Kidney (tissue), 14 donors: ENCODE results near the gene NFE2. TPM values are rescaled to one million over a fixed set of nuclear protein-coding genes. Genes with fewer than 3 reads are reported as not detected.

Experiments used
- DNase-seq, 5 donors: peaks; one replicate each; pipeline ENCODE4 v3.0.0-alpha.2; 2013 to 2020
- FAIRE-seq: peaks from 2 replicates; lab custom pipeline; 2012; peaks lifted over from hg19 to GRCh38; lab: Jason Lieb, UNC
- H3K27ac ChIP-seq, 2 donors: one replicate each; pipeline ENCODE4 v1.7.0; 2013; ENCODE audit warnings: low read depth in 2 of 2, low read length in 2 of 2, inconsistent platforms in 1 of 2
- H3K27me3 ChIP-seq: one replicate; pipeline ENCODE4 v1.7.1; 2013; ENCODE audit warnings: low read length, inconsistent platforms; ENCODE audit not compliant: control insufficient read depth, insufficient read depth
- H3K36me3 ChIP-seq, 3 donors: one replicate each; pipeline versions ENCODE4 v1.7.0 to v1.7.1; 2013; ENCODE audit warnings: low read length in 3 of 3, control low read depth in 1 of 3, inconsistent platforms in 1 of 3; ENCODE audit not compliant: insufficient read depth in 3 of 3, control insufficient read depth in 2 of 3
- H3K4me1 ChIP-seq, 3 donors: one replicate each; pipeline versions ENCODE4 v1.7.0 to v1.7.1; 2013; ENCODE audit warnings: low read length in 3 of 3, inconsistent platforms in 1 of 3, low read depth in 1 of 3; ENCODE audit not compliant: control insufficient read depth in 2 of 3, insufficient read depth in 2 of 3
- H3K4me3 ChIP-seq, 3 donors: one replicate each; pipeline versions ENCODE4 v1.7.0 to v1.8.1; 2013; ENCODE audit warnings: low read length in 3 of 3, control low read depth in 1 of 3, inconsistent platforms in 1 of 3
- H3K9ac ChIP-seq, 3 donors: one replicate each; pipeline versions ENCODE4 v1.7.0 to v1.7.1; 2013; ENCODE audit warnings: low read length in 3 of 3, control low read depth in 1 of 3, inconsistent platforms in 1 of 3
- H3K9me3 ChIP-seq, 3 donors: one replicate each; pipeline versions ENCODE4 v1.7.0 to v1.7.1; 2013; ENCODE audit warnings: low read length in 3 of 3, control low read depth in 1 of 3, inconsistent platforms in 1 of 3; ENCODE audit not compliant: control insufficient read depth in 2 of 3, insufficient read depth in 1 of 3
- intact Hi-C: fragments of 100-400 bp; cut with DNase I; formaldehyde crosslinking; loops from one replicate; pipeline ENCODE4 v1.11.1; 2022
- polyA plus RNA-seq: library from polyadenylated mRNA; stranded (reverse); fragments of 350-450 nt; fragmentation: Illumina TruSeq; extraction: RNeasy Lipid Tissue Mini Kit (QIAGEN cat#74804); gene quantifications from one replicate; pipeline ENCODE4 v1.2.3, GENCODE V29; 2014; ENCODE audit warnings: low read depth, low replicate concordance; ENCODE audit not compliant: insufficient read depth
- total RNA-seq: library from RNA; stranded (reverse); fragmentation: NEBNext Ultra II Directional; extraction: Animal tissue kit (Norgen Biotek cat#: 25700); gene quantifications from one replicate; pipeline ENCODE4 v1.2.1, GENCODE V29; 2021
- TF ChIP-seq, protein P1 (sequence below): IDR thresholded peaks from 3 replicates; pipeline ENCODE4 v1.5.1; 2012; ENCODE audit warnings: mild to moderate bottlenecking, moderate library complexity, borderline replicate concordance; ENCODE audit not compliant: insufficient read depth; ENCODE audit errors: extremely low read depth
- donor health status: control.
- donor health status: control.
- donor health status: control.
- donor health status: control.
- donor health status: control.
- donor health status: DM: yes; HTN: yes; CAD: no.
- donor health status: Normal renal cell carcinoma (clear cell type).

Gene NFE2
- total and polyA plus RNA-seq, 2 donors from 2014 or later, result 1.6 TPM; not detected in 1

DNA sequence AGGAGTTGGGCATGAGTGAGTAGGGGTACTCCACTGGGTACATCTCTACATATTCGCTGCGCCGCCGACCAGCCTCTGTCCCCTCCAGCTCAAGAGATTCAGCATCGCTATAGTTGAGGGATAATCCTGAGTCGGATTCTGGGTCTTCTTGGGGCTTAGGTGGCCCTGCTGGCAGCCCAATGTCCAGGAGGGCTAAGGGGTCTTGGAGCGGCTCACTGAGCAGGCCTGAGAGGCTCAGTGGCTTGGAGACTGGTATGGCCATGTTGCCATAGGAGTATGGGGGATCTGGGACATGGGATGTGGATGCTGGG, 7.9 kb downstream of the NFE2 start:
- H3K4me1 ChIP-seq, result no peaks in the 10 kb centered on the region
- H3K9me3 ChIP-seq, result no peaks in the 10 kb centered on the region
- no peak for DNase-seq
- TF ChIP-seq, protein P1, sequence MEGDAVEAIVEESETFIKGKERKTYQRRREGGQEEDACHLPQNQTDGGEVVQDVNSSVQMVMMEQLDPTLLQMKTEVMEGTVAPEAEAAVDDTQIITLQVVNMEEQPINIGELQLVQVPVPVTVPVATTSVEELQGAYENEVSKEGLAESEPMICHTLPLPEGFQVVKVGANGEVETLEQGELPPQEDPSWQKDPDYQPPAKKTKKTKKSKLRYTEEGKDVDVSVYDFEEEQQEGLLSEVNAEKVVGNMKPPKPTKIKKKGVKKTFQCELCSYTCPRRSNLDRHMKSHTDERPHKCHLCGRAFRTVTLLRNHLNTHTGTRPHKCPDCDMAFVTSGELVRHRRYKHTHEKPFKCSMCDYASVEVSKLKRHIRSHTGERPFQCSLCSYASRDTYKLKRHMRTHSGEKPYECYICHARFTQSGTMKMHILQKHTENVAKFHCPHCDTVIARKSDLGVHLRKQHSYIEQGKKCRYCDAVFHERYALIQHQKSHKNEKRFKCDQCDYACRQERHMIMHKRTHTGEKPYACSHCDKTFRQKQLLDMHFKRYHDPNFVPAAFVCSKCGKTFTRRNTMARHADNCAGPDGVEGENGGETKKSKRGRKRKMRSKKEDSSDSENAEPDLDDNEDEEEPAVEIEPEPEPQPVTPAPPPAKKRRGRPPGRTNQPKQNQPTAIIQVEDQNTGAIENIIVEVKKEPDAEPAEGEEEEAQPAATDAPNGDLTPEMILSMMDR, result no peak
- intact Hi-C loops, result loop anchor here (10.0 kb wide), 1 partner anchor 62 kb away; no protein-coding TSS in a partner anchor
- H3K27me3 ChIP-seq, result no peaks in the 10 kb centered on the region
- H3K27ac ChIP-seq, result no peak overlapping the region
- FAIRE-seq, result no peak
- no peak overlapping the region for H3K4me3 ChIP-seq
- peaks cover under 1 to 4% (median under 1%) of the 10 kb centered on the region in 3 donors for H3K36me3 ChIP-seq
- H3K9ac ChIP-seq, result no peak overlapping the region

DNA sequence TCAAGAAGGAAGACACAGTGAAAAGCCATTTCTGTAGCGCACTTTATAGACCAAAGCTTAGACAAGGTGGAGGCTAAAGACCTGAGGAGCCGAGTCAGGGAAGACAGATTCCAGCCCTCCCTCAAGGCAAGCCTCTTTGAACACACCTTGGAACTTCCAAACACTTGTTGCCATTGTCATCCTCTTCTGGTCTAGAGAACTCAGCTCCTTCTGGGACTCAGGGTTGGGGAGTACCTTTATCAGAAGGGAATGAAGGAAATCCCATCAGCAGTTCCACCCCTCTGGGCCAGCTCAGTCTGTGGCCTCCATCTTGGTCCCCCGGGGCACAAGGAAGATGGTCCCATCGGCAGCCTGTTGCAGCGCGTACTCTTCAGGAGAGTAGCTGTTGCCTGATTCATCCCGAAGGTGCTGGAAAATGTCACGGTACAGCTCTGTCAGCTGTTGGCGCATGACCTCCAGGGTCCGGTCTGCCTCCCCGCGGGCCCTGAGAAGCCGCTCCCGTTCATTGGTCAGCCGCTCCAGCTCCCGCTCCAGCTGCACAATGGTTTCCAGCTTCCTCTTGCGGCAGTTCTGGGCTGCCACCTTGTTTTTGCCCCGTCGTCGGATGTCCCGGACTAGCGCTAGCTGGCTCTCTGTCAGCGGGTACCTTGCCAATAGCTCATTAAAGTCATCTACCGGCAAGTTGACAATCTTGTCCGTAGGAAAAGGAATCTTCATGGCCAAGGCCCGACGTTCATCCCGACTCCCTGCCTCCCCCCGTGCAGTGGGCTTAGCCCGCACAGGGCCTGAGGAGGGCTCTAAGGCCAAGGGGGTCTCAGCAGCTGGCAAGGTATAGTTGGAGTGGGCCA, 8.5 kb downstream of the NFE2 start:
- Histone ChIP-seq H3K4me1 (no peaks in the 10 kb centered on the region), H3K27ac (no peak overlapping the region), H3K9ac (no peak overlapping the region), H3K36me3 (peaks cover 5 to 8% (median 7%) of the 10 kb centered on the region in 3 donors), H3K4me3 (no peak overlapping the region), H3K9me3 (no peaks in the 10 kb centered on the region), H3K27me3 (no peaks in the 10 kb centered on the region)
- FAIRE-seq (no peak), DNase-seq (no peak)
- TF ChIP-seq, protein P1, result no peak
- intact Hi-C loops, result loop anchor here (10.0 kb wide), 1 partner anchor 62 kb away; no protein-coding TSS in a partner anchor

DNA sequence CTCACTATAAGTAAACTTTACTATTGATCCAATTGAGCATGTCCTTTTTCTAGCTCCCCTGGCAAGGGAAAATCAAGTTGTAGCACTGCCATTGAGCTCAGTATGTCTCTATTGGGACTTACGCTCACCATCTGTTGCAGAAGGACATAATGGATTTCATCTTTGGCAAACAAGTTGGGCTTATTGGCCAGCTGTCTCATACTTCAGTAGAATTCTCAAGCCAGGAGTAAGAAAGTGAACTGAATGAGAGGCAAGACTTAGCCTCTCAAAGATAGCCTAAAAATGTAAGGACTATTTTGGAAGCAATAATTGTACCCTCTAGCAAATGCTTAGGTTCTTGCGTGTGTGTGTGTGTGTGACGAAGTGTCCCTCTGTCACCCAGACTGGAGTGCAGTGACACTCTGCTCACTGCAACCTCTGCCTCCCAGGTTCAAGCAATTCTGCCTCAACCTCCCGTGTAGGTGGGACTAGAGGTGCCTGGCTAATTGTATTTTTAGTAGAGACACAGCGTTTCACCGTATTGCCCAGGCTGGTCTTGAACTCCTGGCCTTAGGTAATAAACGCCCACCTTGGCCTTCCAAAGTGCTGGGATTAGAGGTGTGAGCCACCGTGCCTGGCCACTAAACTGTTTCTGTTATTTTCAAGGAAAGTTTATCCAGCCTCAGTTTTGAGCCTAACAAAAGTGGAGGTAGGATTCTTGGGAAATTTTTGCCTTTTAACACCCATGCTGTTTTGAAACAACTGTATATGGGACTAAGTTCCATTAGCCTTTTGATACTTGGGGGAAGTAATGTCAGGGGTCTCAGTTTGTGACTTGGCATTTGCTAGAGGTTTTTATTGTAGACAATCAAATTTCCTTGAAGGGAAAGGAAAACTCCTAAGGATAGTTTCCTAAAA, 13.3 kb downstream of the NFE2 start:
- peaks cover 9 to 15% (median 10%) of the 10 kb centered on the region in 3 donors for H3K4me1 ChIP-seq
- TF ChIP-seq, protein P1, result no peak
- H3K4me3 ChIP-seq, result no peak overlapping the region
- no peak overlapping the region for H3K27ac ChIP-seq
- peak in 1 of 5 donors; percentile 12 for DNase-seq
- no peaks in the 10 kb centered on the region for H3K9me3 ChIP-seq
- peaks cover 17 to 48% (median 36%) of the 10 kb centered on the region in 3 donors for H3K36me3 ChIP-seq
- no peak for FAIRE-seq
- no peak overlapping the region for H3K9ac ChIP-seq
- H3K27me3 ChIP-seq, result no peaks in the 10 kb centered on the region
- intact Hi-C loops, result no loop called here
